CD14-positive monocyte (primary cell): ENCODE data around the gene GJA4. TPM values are rescaled to one million over a fixed set of nuclear protein-coding genes. Genes with fewer than 3 reads are reported as not detected.

ENCODE experiments used
- DNase-seq, 3 donors: peaks; one replicate each; pipeline ENCODE4 v3.0.0-alpha.2; 2011 to 2022
- H2AFZ ChIP-seq: 2 replicates; pipeline ENCODE4 v1.6.0; 2012; ENCODE audit warnings: mild to moderate bottlenecking, low read depth, low read length, inconsistent platforms; ENCODE audit not compliant: insufficient read depth, poor library complexity, severe bottlenecking
- H3K27ac ChIP-seq, 2 donors: 1 replicate in 1 of 2; 2 replicates in 1 of 2; pipeline ENCODE4 v1.5.1; 2012 to 2013; ENCODE audit warnings: low read length in 2 of 2, control low read depth in 1 of 2, inconsistent platforms in 1 of 2, low read depth in 1 of 2, mild to moderate bottlenecking in 1 of 2
- H3K27me3 ChIP-seq, 2 donors: one replicate each; pipeline versions ENCODE4 v1.6.0 to v1.6.1; 2011 to 2013; ENCODE audit warnings: low read length in 2 of 2; ENCODE audit not compliant: control insufficient read depth in 2 of 2, insufficient read depth in 2 of 2
- H3K36me3 ChIP-seq, 2 donors: replicated peaks in 1 of 2; 1 replicate in 1 of 2; 2 replicates in 1 of 2; pipeline versions ENCODE4 v1.5.1 to v1.6.1; 2012 to 2013; ENCODE audit warnings: low read length in 2 of 2, control low read depth in 1 of 2, inconsistent platforms in 1 of 2, mild to moderate bottlenecking in 1 of 2; ENCODE audit not compliant: insufficient read depth in 2 of 2, control insufficient read depth in 1 of 2
- H3K4me1 ChIP-seq, 2 donors: 1 replicate in 1 of 2; 2 replicates in 1 of 2; pipeline versions ENCODE4 v1.5.1 to v1.6.1; 2012 to 2013; ENCODE audit warnings: low read length in 2 of 2, control low read depth in 1 of 2, inconsistent platforms in 1 of 2, mild to moderate bottlenecking in 1 of 2, moderate library complexity in 1 of 2; ENCODE audit not compliant: insufficient read depth in 2 of 2, control insufficient read depth in 1 of 2
- H3K4me2 ChIP-seq: replicated peaks from 2 replicates; pipeline ENCODE3; 2012; ENCODE audit warnings: low read length, moderate library complexity, mild to moderate bottlenecking; ENCODE audit not compliant: poor library complexity, severe bottlenecking; ENCODE audit errors: extremely low read depth
- H3K4me3 ChIP-seq, 3 experiments: fragments of 200-600 bp in 1 of 3; sonication (generic) in 1 of 3; replicated peaks in 1 of 3; 1 replicate in 2 of 3; 2 replicates in 1 of 3; pipeline ENCODE4 v1.5.1; 2011 to 2013; ENCODE audit warnings: low read length in 3 of 3, mild to moderate bottlenecking in 3 of 3, control low read depth in 2 of 3, low read depth in 2 of 3, inconsistent platforms in 1 of 3, moderate library complexity in 1 of 3
- H3K79me2 ChIP-seq: 2 replicates; pipeline ENCODE4 v1.6.0; 2012; ENCODE audit warnings: mild to moderate bottlenecking, control low read depth, inconsistent platforms, low read length, moderate library complexity; ENCODE audit not compliant: insufficient read depth
- H3K9ac ChIP-seq: 2 replicates; pipeline ENCODE4 v1.6.0; 2017; ENCODE audit warnings: low read length, mild to moderate bottlenecking; ENCODE audit not compliant: insufficient read depth, poor library complexity, severe bottlenecking
- H3K9me3 ChIP-seq, 2 donors: replicated peaks in 1 of 2; 1 replicate in 1 of 2; 2 replicates in 1 of 2; pipeline versions ENCODE4 v1.5.1 to v1.6.1; 2012 to 2013; ENCODE audit warnings: low read length in 2 of 2, control low read depth in 1 of 2; ENCODE audit not compliant: control insufficient read depth in 1 of 2, insufficient read depth in 1 of 2
- H4K20me1 ChIP-seq: 2 replicates; pipeline ENCODE4 v1.6.0; 2012; ENCODE audit warnings: mild to moderate bottlenecking, low read length, control low read depth, moderate library complexity; ENCODE audit not compliant: insufficient read depth
- H3K27ac Mint-ChIP-seq, 7 donors: one replicate each; pipeline ENCODE4 v1.8.0; 2020; ENCODE audit warnings: mild to moderate bottlenecking in 7 of 7, mixed read lengths in 7 of 7, moderate library complexity in 6 of 7, inconsistent platforms in 2 of 7
- H3K27me3 Mint-ChIP-seq, 3 donors: one replicate each; pipeline ENCODE4 v1.8.0; 2021 to 2022; ENCODE audit warnings: low read depth in 3 of 3, mild to moderate bottlenecking in 3 of 3, mixed read lengths in 3 of 3, moderate library complexity in 3 of 3, inconsistent platforms in 1 of 3
- H3K36me3 Mint-ChIP-seq, 2 donors: one replicate each; pipeline ENCODE4 v1.8.0; 2020; ENCODE audit warnings: mixed read lengths in 2 of 2, inconsistent platforms in 1 of 2, mild to moderate bottlenecking in 1 of 2
- H3K4me1 Mint-ChIP-seq: one replicate; pipeline ENCODE4 v1.8.0; 2020; ENCODE audit warnings: mild to moderate bottlenecking, mixed read lengths
- H3K4me3 Mint-ChIP-seq, 2 donors: one replicate each; pipeline ENCODE4 v1.8.0; 2020; ENCODE audit warnings: mild to moderate bottlenecking in 2 of 2, mixed read lengths in 2 of 2, moderate library complexity in 1 of 2
- H3K9me3 Mint-ChIP-seq, 7 donors: one replicate each; pipeline ENCODE4 v1.8.0; 2020 to 2022; ENCODE audit warnings: mixed read lengths in 7 of 7, mild to moderate bottlenecking in 6 of 7, moderate library complexity in 6 of 7, inconsistent platforms in 2 of 7
- CTCF ChIP-seq: fragments of 200-600 bp; IDR thresholded peaks from one replicate; pipeline ENCODE4 v1.8.0; 2022; ENCODE audit warnings: antibody characterized with exemption, mild to moderate bottlenecking
- WGBS: methylation state at CpG from one replicate; pipeline ENCODE4 v1.1.5; 2013; ENCODE audit warnings: missing lambda C conversion rate; ENCODE audit not compliant: insufficient coverage; 5-methylcytosine and 5-hydroxymethylcytosine counted together
- intact Hi-C, 2 donors: fragments of 100-400 bp; cut with micrococcal nuclease; formaldehyde crosslinking; loops; one replicate each; pipeline versions ENCODE4 v1.15.0 to v1.15.1; 2023
- polyA plus RNA-seq, 3 donors: library from polyadenylated mRNA; depleted of rRNA in 1 of 3; unstranded in 2 of 3; stranded (reverse) in 1 of 3; fragments of 300-500 nt in 2 of 3; fragments of >200 nt in 1 of 3; fragmentation: Illumina TruSeq in 2 of 3; gene quantifications; 1 replicate in 2 of 3; 2 replicates in 1 of 3; pipeline ENCODE4 v1.2.3, GENCODE V29; 2012 to 2021

GJA4 gene
- polyA plus RNA-seq, 3 donors = not detected

GRCh38 chr1:34843392-34844251 lies 50.8 kb downstream of the GJA4 start:
- H3K4me3 ChIP-seq = no peak overlapping the region
- H3K36me3 Mint-ChIP-seq = peaks cover 10 to 11% of the 10 kb centered on the region in 2 donors
- no peaks in the 10 kb centered on the region for H3K27me3 ChIP-seq
- no peaks in the 10 kb centered on the region for H3K9me3 Mint-ChIP-seq
- intact Hi-C loops = no loop called here
- H3K4me2 ChIP-seq = no peak overlapping the region
- H3K79me2 ChIP-seq = no peaks in the 10 kb centered on the region
- no peaks in the 10 kb centered on the region for H3K27me3 Mint-ChIP-seq
- no peak overlapping the region for H3K9ac ChIP-seq
- no peak overlapping the region for H3K27ac ChIP-seq
- peaks cover 40% of the 10 kb centered on the region for H4K20me1 ChIP-seq
- no peak for TF ChIP-seq CTCF
- H3K4me3 Mint-ChIP-seq = no peak overlapping the region
- WGBS = 75% methylated on average over 11 of the region's 14 CpGs
- no peaks in the 10 kb centered on the region for H3K9me3 ChIP-seq
- H2AFZ ChIP-seq = no peak overlapping the region
- peaks cover 14% of the 10 kb centered on the region for H3K4me1 Mint-ChIP-seq
- no peaks in the 10 kb centered on the region for H3K4me1 ChIP-seq
- no peak for DNase-seq
- no peak overlapping the region for H3K27ac Mint-ChIP-seq
- H3K36me3 ChIP-seq = peaks cover 9 to 13% of the 10 kb centered on the region in 2 donors

GRCh38 chr1:34844252-34844634 lies 51.4 kb downstream of the GJA4 start:
- no peak overlapping the region for H3K4me3 ChIP-seq
- peaks cover 0 to 1% (median 0%) of the 10 kb centered on the region in 3 donors for H3K27me3 Mint-ChIP-seq
- peaks cover 14% of the 10 kb centered on the region in 2 donors for H3K36me3 Mint-ChIP-seq
- intact Hi-C loops = no loop called here
- H3K79me2 ChIP-seq = no peaks in the 10 kb centered on the region
- no peaks in the 10 kb centered on the region for H3K9me3 Mint-ChIP-seq
- no peak overlapping the region for H3K27ac ChIP-seq
- no peak overlapping the region for H3K4me2 ChIP-seq
- H3K27ac Mint-ChIP-seq = no peak overlapping the region
- WGBS = no CpG with 5 or more reads among the region's 4 CpGs
- H3K4me1 ChIP-seq = no peaks in the 10 kb centered on the region
- H3K4me1 Mint-ChIP-seq = peaks cover 15% of the 10 kb centered on the region
- H2AFZ ChIP-seq = no peak overlapping the region
- no peaks in the 10 kb centered on the region for H3K27me3 ChIP-seq
- no peak for TF ChIP-seq CTCF
- H3K36me3 ChIP-seq = peaks cover 9 to 19% of the 10 kb centered on the region in 2 donors
- no peak overlapping the region for H3K9ac ChIP-seq
- H4K20me1 ChIP-seq = peaks cover 44% of the 10 kb centered on the region
- no peaks in the 10 kb centered on the region for H3K9me3 ChIP-seq
- H3K4me3 Mint-ChIP-seq = no peak overlapping the region
- no peak for DNase-seq

Other genes starting within 250 kb of the GJA4 start
- under 1 TPM in 1 of 3 donors, not detected in 2; 0.12 TPM for gene GJB5, start 38.0 kb upstream of the GJA4 start, polyA plus RNA-seq
- gene GJB4, start 33.3 kb upstream of the GJA4 start, polyA plus RNA-seq = not detected
- gene GJB3, start 11.8 kb upstream of the GJA4 start, polyA plus RNA-seq = not detected
- 100 to 1,000 TPM in 1 of 3 donors, 10 to 100 TPM in 2; 31.8 to 121 (median 93.7) TPM for gene SMIM12, start 66.8 kb downstream of the GJA4 start, polyA plus RNA-seq
- under 1 TPM; 0.10 to 0.56 (median 0.16) TPM for gene DLGAP3, start 136.7 kb downstream of the GJA4 start, polyA plus RNA-seq
- gene TMEM35B, start 192.3 kb downstream of the GJA4 start, polyA plus RNA-seq = 100 to 1,000 TPM in 2 of 3 donors, 10 to 100 TPM in 1; 33.6 to 128 (median 102) TPM
- gene ZMYM6, start 238.9 kb downstream of the GJA4 start, polyA plus RNA-seq = 10 to 100 TPM in 2 of 3 donors, 1 to 10 TPM in 1; 6.9 to 23.6 (median 11.8) TPM